ENCODE measurements around the gene CENPX. TPM values are rescaled to one million over a fixed set of nuclear protein-coding genes. Genes with fewer than 3 reads are reported as not detected.

Gene CENPX
- total RNA-seq, 1 experiment from 2014 or later = 187 TPM

GRCh38 chr17:81983639-81984373 lies 38.9 kb downstream of the CENPX start:
- ChIA-PET POLR2A (interaction anchor here (0.7 kb wide), 1 partner anchor 252 kb away, joined by 4 read pairs; no protein-coding TSS in a partner anchor), CTCF (interaction anchor here (0.7 kb wide), 1 partner anchor 30 kb away, joined by 5 read pairs; no protein-coding TSS in a partner anchor)
- no peak overlapping the region for H3K27ac ChIP-seq (ENCODE audit: low read length)
- H3K4me1 ChIP-seq (ENCODE audit: control insufficient read depth, insufficient read depth, low read length) = 0 out of 2 replicates have a peak, but pooled peaks cover under 1% of the 10 kb centered on the region
- no peak overlapping the region for H3K4me3 ChIP-seq (ENCODE audit: low read depth in 2 of 2, low read length in 2 of 2)
- intact Hi-C loops (cut with micrococcal nuclease; ENCODE audit: unreplicated experiment) = no loop called here
- no peaks in the 10 kb centered on the region for H3K36me3 ChIP-seq (ENCODE audit: control insufficient read depth, insufficient read depth, low read length)
- DNase-seq (ENCODE audit: low read depth, low spot score) (no peak), ATAC-seq (no peak)
- no peaks in the 10 kb centered on the region for H3K27me3 ChIP-seq (ENCODE audit: control insufficient read depth, insufficient read depth, low read length)
- in situ Hi-C loops (cut with HindIII; ENCODE audit: low pct_unique_long_range_greater_than_20kb, low sequenced_read_pairs) = no loop called here
- no peaks in the 10 kb centered on the region for H3K9me3 ChIP-seq (ENCODE audit: control insufficient read depth, insufficient read depth, low read depth, low read length)
- TF ChIP-seq POLR2AphosphoS5 (IDR thresholded peaks at IDR 0.05; ENCODE audit: low read depth, low read length) (no peak), CTCF (IDR thresholded peaks at IDR 0.05) (no peak), TCF7L2 (IDR thresholded peaks at IDR 0.05; ENCODE audit: low read depth, low read length) (no peak), SIN3A (IDR thresholded peaks at IDR 0.05; ENCODE audit: borderline replicate concordance, insufficient read depth, low read depth, low read length) (no peak)
- TF ChIP-seq, protein P1, sequence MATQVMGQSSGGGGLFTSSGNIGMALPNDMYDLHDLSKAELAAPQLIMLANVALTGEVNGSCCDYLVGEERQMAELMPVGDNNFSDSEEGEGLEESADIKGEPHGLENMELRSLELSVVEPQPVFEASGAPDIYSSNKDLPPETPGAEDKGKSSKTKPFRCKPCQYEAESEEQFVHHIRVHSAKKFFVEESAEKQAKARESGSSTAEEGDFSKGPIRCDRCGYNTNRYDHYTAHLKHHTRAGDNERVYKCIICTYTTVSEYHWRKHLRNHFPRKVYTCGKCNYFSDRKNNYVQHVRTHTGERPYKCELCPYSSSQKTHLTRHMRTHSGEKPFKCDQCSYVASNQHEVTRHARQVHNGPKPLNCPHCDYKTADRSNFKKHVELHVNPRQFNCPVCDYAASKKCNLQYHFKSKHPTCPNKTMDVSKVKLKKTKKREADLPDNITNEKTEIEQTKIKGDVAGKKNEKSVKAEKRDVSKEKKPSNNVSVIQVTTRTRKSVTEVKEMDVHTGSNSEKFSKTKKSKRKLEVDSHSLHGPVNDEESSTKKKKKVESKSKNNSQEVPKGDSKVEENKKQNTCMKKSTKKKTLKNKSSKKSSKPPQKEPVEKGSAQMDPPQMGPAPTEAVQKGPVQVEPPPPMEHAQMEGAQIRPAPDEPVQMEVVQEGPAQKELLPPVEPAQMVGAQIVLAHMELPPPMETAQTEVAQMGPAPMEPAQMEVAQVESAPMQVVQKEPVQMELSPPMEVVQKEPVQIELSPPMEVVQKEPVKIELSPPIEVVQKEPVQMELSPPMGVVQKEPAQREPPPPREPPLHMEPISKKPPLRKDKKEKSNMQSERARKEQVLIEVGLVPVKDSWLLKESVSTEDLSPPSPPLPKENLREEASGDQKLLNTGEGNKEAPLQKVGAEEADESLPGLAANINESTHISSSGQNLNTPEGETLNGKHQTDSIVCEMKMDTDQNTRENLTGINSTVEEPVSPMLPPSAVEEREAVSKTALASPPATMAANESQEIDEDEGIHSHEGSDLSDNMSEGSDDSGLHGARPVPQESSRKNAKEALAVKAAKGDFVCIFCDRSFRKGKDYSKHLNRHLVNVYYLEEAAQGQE (IDR thresholded peaks at IDR 0.05; ENCODE audit: insufficient read depth in 1 of 2, low read depth in 2 of 2, low read length in 1 of 2) = no peak
- no TSS peak for BruUV-seq (replicated peaks)

DNA sequence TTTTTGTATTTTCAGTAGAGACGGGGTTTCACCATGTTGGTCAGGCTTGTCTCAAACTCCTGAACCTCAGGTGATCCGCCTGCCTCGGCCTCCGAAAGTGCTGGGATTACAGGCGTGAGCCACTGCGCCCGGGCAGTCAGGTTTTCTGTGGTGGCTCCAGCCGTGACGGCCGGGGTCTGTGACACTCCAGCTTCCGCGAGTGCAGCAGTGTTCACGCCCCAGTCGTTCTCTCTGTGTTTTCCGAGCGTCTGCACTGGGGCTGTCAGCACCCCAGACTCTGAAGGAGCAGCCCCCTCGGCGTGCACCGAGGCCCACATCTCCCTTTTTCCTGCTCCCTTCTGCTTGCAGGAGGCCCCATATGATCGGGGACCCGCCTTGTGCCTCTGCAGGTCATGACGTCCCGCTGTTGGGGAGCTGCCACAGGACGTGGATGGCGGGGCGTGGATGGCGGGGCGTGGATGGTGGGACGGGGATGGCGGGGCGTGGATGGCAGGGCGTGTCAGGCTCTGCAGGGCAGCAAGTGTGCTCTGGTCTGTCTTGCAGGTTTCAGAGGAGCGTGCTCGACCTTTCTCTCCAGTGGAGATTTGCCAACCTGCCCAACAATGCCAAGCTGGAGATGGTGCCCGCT lies 39.6 kb downstream of the CENPX start:
- ATAC-seq = no peak
- no peaks in the 10 kb centered on the region for H3K36me3 ChIP-seq (ENCODE audit: control insufficient read depth, insufficient read depth, low read length)
- POLR2A ChIA-PET = no interaction called here

More for the DNA sequence above, 39.6 kb downstream of the CENPX start:
- no peak overlapping the region for H3K27ac ChIP-seq (ENCODE audit: low read length)
- H3K27me3 ChIP-seq (ENCODE audit: control insufficient read depth, insufficient read depth, low read length) = no peaks in the 10 kb centered on the region
- CTCF ChIA-PET = interaction anchor here (0.7 kb wide), 1 partner anchor 29 kb away, joined by 5 read pairs; no protein-coding TSS in a partner anchor
- H3K4me1 ChIP-seq (ENCODE audit: control insufficient read depth, insufficient read depth, low read length) = peaks cover 6% of the 10 kb centered on the region
- TF ChIP-seq POLR2AphosphoS5 (IDR thresholded peaks at IDR 0.05; ENCODE audit: low read depth, low read length) (no peak), CTCF (IDR thresholded peaks at IDR 0.05) (no peak), TCF7L2 (IDR thresholded peaks at IDR 0.05; ENCODE audit: low read depth, low read length) (no peak), SIN3A (IDR thresholded peaks at IDR 0.05; ENCODE audit: borderline replicate concordance, insufficient read depth, low read depth, low read length) (no peak)
- TF ChIP-seq, protein P1 (IDR thresholded peaks at IDR 0.05; ENCODE audit: insufficient read depth in 1 of 2, low read depth in 2 of 2, low read length in 1 of 2) = no peak
- intact Hi-C loops (cut with micrococcal nuclease; ENCODE audit: unreplicated experiment) = no loop called here
- H3K9me3 ChIP-seq (ENCODE audit: control insufficient read depth, insufficient read depth, low read depth, low read length) = no peaks in the 10 kb centered on the region
- no peak overlapping the region for H3K4me3 ChIP-seq (ENCODE audit: low read depth in 2 of 2, low read length in 2 of 2)
- BruUV-seq (replicated peaks) = no TSS peak
- in situ Hi-C loops (cut with HindIII; ENCODE audit: low pct_unique_long_range_greater_than_20kb, low sequenced_read_pairs) = no loop called here
- DNase-seq (ENCODE audit: low read depth, low spot score) = no peak
